GF-D8 (cell line): Measurements from ENCODE around the gene ZNF280D.

ENCODE experiments used
- DNase-seq: peaks from one replicate; lab custom pipeline; 2025; lab: John Stamatoyannopoulos, UW

The ZNF280D gene

DNA sequence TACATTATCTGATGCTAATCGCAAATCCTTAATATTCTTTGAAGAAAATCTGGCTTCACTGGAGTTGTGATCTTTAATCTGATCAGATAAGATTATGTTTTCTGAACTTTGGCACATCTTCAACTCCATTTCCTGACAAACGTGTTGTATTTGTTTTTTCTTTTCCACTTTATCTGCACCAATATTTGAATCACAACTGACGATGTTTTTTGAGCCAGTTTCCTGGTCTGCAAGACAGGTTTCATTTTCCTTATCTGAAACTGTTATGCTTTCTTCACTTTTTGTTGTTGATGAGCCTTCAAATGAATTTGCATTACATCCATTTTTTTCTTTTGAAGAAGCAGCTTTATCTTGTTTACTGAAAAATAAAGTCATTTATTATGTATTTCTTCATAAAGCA is 101.5 kb downstream of the ZNF280D start:
- no peak for DNase-seq

DNA sequence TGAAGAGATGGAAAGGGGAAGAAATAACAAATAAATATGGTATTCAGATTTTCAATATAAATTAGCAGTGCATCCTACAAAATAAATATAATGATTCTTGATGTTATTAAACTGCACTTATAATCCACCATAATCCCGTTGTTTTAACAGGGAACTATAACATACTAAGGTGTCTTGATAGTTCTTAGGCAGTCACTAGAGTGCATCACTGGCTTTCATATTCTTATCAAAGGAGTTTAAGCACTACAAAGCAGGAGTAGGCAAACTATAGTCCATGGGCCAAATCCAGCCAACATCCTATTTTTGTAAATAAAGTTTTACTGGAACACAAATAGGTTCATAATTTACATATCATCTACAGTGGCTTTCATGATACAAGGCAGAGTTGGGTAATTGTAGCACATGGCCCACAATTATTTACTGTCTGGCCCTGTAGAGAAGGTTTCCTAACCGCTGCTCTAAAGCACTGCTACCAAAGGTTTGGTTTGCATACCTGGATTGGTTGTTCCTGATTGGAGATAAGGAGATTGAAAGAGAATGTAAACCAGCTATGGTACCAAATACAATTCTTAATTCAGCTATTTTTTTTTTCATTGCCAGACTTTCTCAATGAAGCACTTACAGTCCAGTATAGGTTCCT is 104.3 kb downstream of the ZNF280D start:
- no peak for DNase-seq

DNA sequence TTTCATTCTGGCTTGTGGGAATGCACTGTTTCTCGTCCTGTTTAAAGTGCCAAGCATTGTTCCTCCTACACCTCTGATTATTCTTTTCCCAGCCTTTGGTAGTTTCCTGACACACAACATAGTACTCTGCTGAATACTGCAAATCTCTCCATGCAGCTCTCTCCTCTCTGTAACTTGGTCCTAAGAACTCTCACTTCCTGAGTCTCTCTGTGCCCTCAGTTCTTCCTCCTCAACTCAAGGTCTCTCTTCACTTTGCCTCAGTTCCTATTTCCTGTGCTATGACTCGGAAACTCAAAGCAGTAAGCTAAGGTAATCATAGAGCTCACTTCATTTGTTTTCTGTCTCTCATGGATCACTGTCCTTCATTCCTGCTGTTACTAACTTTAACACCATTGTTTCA is 113.4 kb downstream of the ZNF280D start:
- no peak for DNase-seq

DNA sequence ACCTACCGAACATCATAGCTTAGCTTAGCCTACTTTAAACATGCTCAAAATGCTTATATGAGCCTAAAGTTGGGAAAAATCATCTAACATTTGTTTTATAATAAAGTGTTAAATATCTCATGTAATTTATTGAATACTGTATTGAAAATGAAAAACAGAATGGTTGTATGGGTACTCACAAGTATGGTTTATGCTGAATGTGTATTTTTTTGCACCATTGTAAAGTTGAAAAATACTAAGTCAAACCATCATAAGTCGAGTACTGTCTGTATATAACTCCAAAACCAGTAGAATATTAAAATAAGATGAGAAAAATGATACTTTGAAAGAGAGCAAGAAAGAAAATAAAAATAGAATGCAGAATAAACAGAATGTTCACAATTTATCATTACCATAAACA is 115.7 kb downstream of the ZNF280D start:
- no peak for DNase-seq

DNA sequence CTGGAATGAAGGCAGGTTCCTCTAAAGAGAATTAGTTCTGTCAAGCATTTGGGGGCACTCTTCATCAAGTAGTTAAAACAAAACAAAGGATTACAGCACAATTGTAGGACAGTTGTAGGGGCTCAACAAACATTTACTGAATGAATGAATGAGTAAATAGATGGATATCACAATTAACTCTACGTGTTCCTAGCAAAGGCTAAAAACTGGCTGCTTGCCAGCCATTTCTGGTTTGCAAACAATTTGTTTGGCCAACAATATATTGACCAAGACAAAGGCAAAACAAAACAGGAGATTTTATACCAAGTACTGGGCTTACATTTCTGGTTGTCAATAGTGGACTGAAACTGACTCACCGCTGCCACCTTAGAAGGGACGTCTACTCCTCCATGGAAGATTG is 116.8 kb downstream of the ZNF280D start:
- no peak for DNase-seq

DNA sequence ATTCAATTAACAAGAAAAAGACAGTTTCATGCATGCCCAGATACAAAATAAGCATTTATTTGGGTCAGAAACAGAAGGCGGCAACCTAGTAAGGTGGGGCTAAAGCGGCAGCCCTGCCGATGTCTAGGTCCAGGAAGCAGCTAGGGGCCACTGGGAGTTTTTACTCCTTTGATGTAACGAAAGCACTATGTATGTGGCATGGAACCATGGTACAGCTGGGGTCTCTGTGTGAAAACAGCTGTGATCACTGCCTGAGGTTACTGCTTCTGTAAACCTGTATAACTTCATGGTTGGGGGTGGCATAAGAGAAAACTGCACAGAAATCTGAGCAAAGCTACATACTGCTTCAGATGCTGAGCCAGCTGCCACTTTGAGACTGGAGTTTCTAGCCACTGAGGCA is 119.5 kb downstream of the ZNF280D start:
- DNase-seq, result no peak

DNA sequence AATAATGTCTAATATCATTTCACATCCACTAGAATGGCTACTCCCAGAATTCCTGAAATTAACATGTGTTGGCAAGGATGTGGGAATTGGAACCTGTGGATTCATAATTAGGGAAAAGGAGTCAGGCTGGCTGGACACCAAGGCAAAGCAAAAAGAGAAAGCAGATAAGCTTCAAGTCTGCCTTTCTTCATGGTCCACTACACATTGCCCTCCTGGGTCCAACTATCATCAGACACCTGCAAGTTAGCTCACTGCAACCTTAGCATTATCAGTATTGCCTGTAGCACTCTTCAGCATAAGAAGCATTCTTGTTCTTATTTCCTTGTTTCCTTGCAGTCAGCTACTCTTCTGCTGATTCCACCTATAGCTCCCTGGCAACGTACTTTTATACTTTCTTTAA is 124.3 kb downstream of the ZNF280D start:
- DNase-seq, result no peak

DNA sequence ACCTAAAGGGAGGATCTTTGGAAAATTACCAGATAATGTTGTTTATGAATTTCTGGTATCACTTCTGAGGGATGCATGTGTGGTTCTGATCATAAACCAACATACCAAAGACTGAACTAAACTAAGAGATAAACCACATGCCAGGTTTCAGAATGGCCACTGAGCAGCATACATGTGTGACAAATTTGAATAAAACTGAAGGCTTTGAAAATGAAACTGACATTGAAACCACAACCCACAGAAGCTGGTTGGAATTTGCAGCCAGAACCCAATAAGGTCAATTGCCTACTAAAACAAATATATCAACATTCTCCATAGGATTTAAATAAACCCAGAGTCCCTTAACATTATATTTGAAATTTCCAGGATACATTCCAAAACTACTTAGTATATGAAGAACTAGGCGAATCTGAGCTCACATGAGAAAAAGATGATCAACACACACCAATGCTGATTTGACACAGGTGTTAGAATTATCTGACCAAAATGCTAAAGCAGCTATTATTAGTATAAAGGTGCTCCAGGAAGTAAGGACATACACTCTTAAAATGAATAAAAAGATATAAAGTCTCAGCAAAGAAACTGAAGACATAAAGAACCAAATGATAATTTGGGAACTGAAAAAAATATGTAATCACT is 125.0 kb downstream of the ZNF280D start:
- DNase-seq, result no peak

DNA sequence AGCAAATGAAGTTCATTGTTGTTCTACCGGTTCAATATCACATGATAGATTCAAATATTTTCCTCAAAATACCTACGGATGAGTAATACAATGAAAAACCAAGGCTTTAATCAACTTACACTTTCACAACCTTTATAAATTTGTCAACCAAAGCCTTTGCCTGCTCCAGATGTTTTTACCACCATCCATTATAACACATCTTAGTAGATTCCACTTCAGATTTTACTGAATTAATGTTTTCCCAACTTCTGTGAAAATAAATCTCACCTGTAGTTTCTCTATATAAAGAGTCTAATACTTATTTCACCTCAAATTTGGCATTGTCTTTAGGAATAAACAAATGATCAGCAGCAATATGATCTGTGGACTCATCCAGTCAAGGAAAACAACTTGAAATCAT is 131.1 kb downstream of the ZNF280D start:
- DNase-seq, result no peak

DNA sequence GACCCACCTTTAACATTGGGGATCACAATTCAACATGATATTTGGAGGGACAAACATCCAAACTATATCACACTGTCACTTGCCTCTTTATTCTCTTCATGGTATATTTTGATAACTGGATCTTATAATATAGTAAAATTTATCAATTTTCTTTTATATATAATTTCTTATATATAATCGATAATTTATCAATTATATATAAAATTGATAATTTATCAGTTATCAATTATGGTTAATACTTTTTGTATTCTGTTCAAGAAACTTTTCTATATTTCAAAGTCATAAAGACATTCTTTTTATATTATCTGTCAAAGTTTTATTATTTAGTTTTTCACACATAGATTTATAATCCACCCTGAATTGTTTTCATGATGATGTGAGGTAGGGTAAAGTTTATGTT is 132.9 kb downstream of the ZNF280D start:
- DNase-seq, result no peak

DNA sequence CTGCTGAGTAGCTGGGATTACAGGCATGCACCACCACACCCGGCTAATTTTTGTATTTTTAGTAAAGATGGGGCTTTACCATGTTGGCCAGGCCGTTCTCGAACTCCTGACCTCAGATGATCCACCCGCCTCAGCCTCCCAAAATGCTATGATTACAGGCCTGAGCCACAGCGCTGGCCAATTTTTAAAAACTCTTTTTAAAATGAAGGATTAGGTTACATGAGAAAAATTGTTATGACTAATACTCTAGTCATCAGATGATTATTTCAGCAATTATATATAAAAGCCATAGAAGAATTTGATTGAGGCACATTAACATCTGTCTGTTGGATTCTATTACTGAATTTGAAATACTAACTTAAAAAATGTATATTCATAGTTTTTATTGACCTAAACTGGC is 134.3 kb downstream of the ZNF280D start:
- DNase-seq, result no peak

DNA sequence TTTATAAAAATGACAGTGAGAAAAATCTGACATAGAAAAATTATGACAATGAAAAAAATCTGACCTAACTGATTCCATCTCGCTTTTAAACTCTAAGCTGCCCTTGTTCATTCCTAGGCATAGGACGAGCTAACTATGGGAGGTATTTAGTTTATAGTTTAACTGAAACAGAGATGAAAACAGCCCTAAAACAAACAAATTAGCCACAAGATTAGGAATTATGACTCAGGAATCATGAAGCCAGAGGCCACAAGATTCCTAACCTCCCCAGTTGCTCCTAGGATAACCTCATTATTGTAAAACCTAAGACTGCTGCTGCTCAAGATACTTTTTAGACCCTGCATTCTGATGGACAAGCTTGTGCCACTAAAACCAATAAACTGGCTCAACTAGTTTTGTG is 145.6 kb downstream of the ZNF280D start:
- no peak for DNase-seq

DNA sequence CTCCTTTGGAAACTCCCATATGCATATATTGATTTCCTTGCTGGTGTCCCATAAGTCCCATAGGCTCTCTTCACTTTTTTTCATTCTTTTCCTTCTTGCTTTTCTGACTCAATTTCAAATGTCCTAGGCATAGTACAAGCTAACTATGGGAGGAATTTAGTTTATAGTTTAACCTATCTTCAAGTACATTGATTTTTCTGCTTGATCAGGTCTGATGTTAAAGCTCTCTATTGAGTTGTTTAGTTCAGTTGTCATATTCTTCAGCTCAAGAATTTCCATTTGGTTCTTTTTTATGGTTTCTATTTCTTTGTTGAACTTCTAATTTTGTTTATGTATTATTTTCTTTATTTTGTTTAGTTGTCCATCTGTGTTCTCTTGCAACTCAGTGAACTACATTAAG is 147.1 kb downstream of the ZNF280D start:
- no peak for DNase-seq

DNA sequence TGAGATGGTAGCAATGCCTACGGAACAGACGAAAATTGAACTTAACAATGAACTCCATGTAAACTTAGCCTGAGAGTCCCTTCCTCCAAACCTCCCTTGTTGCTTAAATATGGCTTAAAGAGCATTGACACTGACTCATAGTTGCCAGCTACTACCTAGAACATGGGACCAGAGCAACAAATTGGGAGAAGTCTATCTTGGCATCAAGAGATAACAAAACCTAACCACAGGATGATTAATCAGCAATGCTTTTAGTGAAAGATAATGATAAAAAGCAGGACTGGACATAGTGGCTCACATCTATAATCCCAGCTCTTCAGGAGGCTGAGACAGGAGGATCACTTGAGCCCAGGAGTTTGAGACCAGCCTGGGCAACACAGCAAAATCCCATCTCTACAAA is 150.5 kb downstream of the ZNF280D start:
- no peak for DNase-seq
